GM21423 (cell line): Measurements from ENCODE around the gene EMX1.

Experiments used
- ATAC-seq: cut with Tn5 transposase; IDR thresholded peaks from one replicate; pipeline ENCODE4 v1.9.1; 2021; ENCODE audit warnings: mild to moderate bottlenecking, moderate library complexity; ENCODE audit not compliant: unreplicated experiment

EMX1 gene

GRCh38 chr2:72924353-72925240 lies 7.3 kb downstream of the EMX1 start:
- peak; percentile 47 for ATAC-seq

- ATAC-seq = no peak
Observed at GRCh38 chr2:72925328-72925943, 8.1 kb downstream of the EMX1 start.

- no peak for ATAC-seq
Observed at GRCh38 chr2:72926368-72926767, 9.0 kb downstream of the EMX1 start.

- no peak for ATAC-seq
Observed at GRCh38 chr2:72926811-72927465, 9.6 kb downstream of the EMX1 start.

GRCh38 chr2:72927619-72928550 lies 10.6 kb downstream of the EMX1 start:
- no peak for ATAC-seq

- ATAC-seq = no peak
Observed at GRCh38 chr2:72929010-72929409, 11.7 kb downstream of the EMX1 start.

GRCh38 chr2:72931280-72931910 lies 14.1 kb downstream of the EMX1 start:
- no peak for ATAC-seq

GRCh38 chr2:72932045-72932740 lies 14.9 kb downstream of the EMX1 start:
- ATAC-seq = no peak

- no peak for ATAC-seq
Observed at GRCh38 chr2:72932805-72933204, 15.5 kb downstream of the EMX1 start.

- ATAC-seq = no peak
Observed at GRCh38 chr2:72933207-72933606, 15.9 kb downstream of the EMX1 start.

- ATAC-seq = no peak
Observed at GRCh38 chr2:72933646-72934151, 16.4 kb downstream of the EMX1 start.

- ATAC-seq = peak; percentile 61
Observed at GRCh38 chr2:72934683-72935610, 17.6 kb downstream of the EMX1 start.

GRCh38 chr2:72935611-72935957 lies 18.3 kb downstream of the EMX1 start:
- no peak for ATAC-seq

GRCh38 chr2:72936660-72937355 lies 19.5 kb downstream of the EMX1 start:
- no peak for ATAC-seq

- ATAC-seq = no peak
Observed at GRCh38 chr2:72937356-72937669, 20.0 kb downstream of the EMX1 start.

GRCh38 chr2:72938455-72938854 lies 21.1 kb downstream of the EMX1 start:
- no peak for ATAC-seq

- ATAC-seq = no peak
Observed at GRCh38 chr2:72940361-72940760, 23.0 kb downstream of the EMX1 start.

GRCh38 chr2:72940786-72941185 lies 23.5 kb downstream of the EMX1 start:
- ATAC-seq = no peak
